Measurements from ENCODE around the gene RPL3.

DNA sequence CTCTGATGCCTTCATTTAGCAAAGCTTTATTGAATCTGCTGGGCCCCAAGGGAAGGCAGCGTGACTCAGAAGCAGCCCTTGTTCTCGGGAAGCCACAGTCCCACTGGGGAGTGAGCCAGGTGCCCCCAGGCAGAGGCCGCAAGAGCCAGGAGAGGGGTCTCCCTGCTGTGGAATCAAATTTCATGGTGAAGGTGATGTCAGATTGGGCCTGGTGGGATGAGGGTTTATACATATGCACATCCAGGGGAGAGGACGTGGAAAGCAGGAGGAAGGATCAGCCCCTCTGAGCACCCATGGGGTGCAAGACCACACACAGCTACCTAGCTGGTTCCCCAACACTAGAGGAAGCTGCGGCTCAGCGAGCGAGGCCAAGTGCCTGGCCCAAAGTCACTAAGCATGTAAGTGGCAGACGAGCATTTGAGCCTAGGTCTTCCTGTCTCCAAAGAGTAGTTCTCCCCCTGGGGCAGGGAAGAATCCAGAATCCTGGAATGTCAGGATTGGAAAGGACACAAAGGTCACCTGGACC lies 32.3 kb upstream of the RPL3 start:
- TF ChIP-seq, protein P1, sequence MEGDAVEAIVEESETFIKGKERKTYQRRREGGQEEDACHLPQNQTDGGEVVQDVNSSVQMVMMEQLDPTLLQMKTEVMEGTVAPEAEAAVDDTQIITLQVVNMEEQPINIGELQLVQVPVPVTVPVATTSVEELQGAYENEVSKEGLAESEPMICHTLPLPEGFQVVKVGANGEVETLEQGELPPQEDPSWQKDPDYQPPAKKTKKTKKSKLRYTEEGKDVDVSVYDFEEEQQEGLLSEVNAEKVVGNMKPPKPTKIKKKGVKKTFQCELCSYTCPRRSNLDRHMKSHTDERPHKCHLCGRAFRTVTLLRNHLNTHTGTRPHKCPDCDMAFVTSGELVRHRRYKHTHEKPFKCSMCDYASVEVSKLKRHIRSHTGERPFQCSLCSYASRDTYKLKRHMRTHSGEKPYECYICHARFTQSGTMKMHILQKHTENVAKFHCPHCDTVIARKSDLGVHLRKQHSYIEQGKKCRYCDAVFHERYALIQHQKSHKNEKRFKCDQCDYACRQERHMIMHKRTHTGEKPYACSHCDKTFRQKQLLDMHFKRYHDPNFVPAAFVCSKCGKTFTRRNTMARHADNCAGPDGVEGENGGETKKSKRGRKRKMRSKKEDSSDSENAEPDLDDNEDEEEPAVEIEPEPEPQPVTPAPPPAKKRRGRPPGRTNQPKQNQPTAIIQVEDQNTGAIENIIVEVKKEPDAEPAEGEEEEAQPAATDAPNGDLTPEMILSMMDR (conservative IDR thresholded peaks at IDR 0.05), result no peak
- TF ChIP-seq EZH2 (IDR thresholded peaks at IDR 0.05; ENCODE audit: low read depth), result no peak
